ENCODE measurements around the gene SLC30A3. TPM values are rescaled to one million over a fixed set of nuclear protein-coding genes. Genes with fewer than 3 reads are reported as not detected.

SLC30A3 gene
- total and polyA plus RNA-seq, 7 experiments from 2014 or later, result 0.29 to 0.56 TPM; not detected in 5

Other genes starting within 250 kb of the SLC30A3 start
- gene TMEM214, start 230.1 kb downstream of the SLC30A3 start, total RNA-seq, result 100 to 1,000 TPM in 1 of 5 experiments, 10 to 100 TPM in 4; 36.7 to 114 (median 67.5) TPM
- 10 to 100 TPM; 18.6 to 32.5 TPM for gene TMEM214, start 230.1 kb downstream of the SLC30A3 start, polyA plus RNA-seq
- gene AGBL5, start 211.4 kb downstream of the SLC30A3 start, total RNA-seq, result 10 to 100 TPM in 4 of 5 experiments, 1 to 10 TPM in 1; 7.6 to 15.7 (median 12.4) TPM
- 10 to 100 TPM in 1 of 2 donors, 1 to 10 TPM in 1; 8.0 to 10.4 TPM for gene AGBL5, start 211.4 kb downstream of the SLC30A3 start, polyA plus RNA-seq
- gene OST4, start 191.4 kb downstream of the SLC30A3 start, total RNA-seq, result 100 to 1,000 TPM; 241 to 398 (median 263) TPM
- gene OST4, start 191.4 kb downstream of the SLC30A3 start, polyA plus RNA-seq, result 100 to 1,000 TPM; 747 to 884 TPM
- gene EMILIN1, start 184.4 kb downstream of the SLC30A3 start, total RNA-seq, result 1 to 10 TPM in 1 of 5 experiments, under 1 TPM in 4; 0.35 to 1.4 (median 0.61) TPM
- gene EMILIN1, start 184.4 kb downstream of the SLC30A3 start, polyA plus RNA-seq, result 1 to 10 TPM in 1 of 2 donors, under 1 TPM in 1; 0.89 to 1.1 TPM
- gene KHK, start 176.3 kb downstream of the SLC30A3 start, total RNA-seq, result 10 to 100 TPM in 1 of 5 experiments, 1 to 10 TPM in 4; 5.8 to 13.8 (median 6.2) TPM
- gene KHK, start 176.3 kb downstream of the SLC30A3 start, polyA plus RNA-seq, result 1 to 10 TPM; 7.6 to 8.8 TPM
- 1 to 10 TPM in 1 of 5 experiments, under 1 TPM in 3, not detected in 1; 0.34 to 3.5 (median 0.54) TPM for gene CGREF1, start 143.9 kb downstream of the SLC30A3 start, total RNA-seq
- gene CGREF1, start 143.9 kb downstream of the SLC30A3 start, polyA plus RNA-seq, result under 1 TPM; 0.45 to 0.50 TPM
- 1 to 10 TPM in 3 of 5 experiments, under 1 TPM in 2; 0.53 to 2.0 (median 1.5) TPM for gene ABHD1, start 139.2 kb downstream of the SLC30A3 start, total RNA-seq
- under 1 TPM; 0.53 to 0.90 TPM for gene ABHD1, start 139.2 kb downstream of the SLC30A3 start, polyA plus RNA-seq
- gene PREB, start 128.4 kb downstream of the SLC30A3 start, total RNA-seq, result 10 to 100 TPM; 25.4 to 72.3 (median 53.2) TPM
- 10 to 100 TPM; 47.0 to 71.9 TPM for gene PREB, start 128.4 kb downstream of the SLC30A3 start, polyA plus RNA-seq
- gene PRR30, start 123.6 kb downstream of the SLC30A3 start, total RNA-seq, result not detected
- not detected for gene PRR30, start 123.6 kb downstream of the SLC30A3 start, polyA plus RNA-seq
- not detected for gene TCF23, start 114.0 kb downstream of the SLC30A3 start, total RNA-seq
- not detected for gene TCF23, start 114.0 kb downstream of the SLC30A3 start, polyA plus RNA-seq
- gene ATRAID, start 51.0 kb downstream of the SLC30A3 start, total RNA-seq, result 100 to 1,000 TPM in 2 of 5 experiments, 10 to 100 TPM in 3; 71.0 to 113 (median 90.7) TPM
- 100 to 1,000 TPM; 320 to 391 TPM for gene ATRAID, start 51.0 kb downstream of the SLC30A3 start, polyA plus RNA-seq
- 100 to 1,000 TPM in 1 of 5 experiments, 10 to 100 TPM in 4; 25.6 to 203 (median 44.3) TPM for gene SLC5A6, start 50.8 kb downstream of the SLC30A3 start, total RNA-seq
- 10 to 100 TPM; 13.2 to 21.7 TPM for gene SLC5A6, start 50.8 kb downstream of the SLC30A3 start, polyA plus RNA-seq
- gene CAD, start 45.7 kb downstream of the SLC30A3 start, total RNA-seq, result 10 to 100 TPM; 34.4 to 65.7 (median 45.4) TPM
- 10 to 100 TPM; 19.6 to 28.1 TPM for gene CAD, start 45.7 kb downstream of the SLC30A3 start, polyA plus RNA-seq
- not detected for gene DNAJC5G, start 12.4 kb upstream of the SLC30A3 start, total RNA-seq
- not detected for gene DNAJC5G, start 12.4 kb upstream of the SLC30A3 start, polyA plus RNA-seq
- not detected for gene TRIM54, start 19.4 kb upstream of the SLC30A3 start, total RNA-seq
- gene TRIM54, start 19.4 kb upstream of the SLC30A3 start, polyA plus RNA-seq, result not detected
- 1 to 10 TPM; 2.5 to 6.5 (median 4.6) TPM for gene UCN, start 45.4 kb upstream of the SLC30A3 start, total RNA-seq
- under 1 TPM; 0.35 to 0.81 TPM for gene UCN, start 45.4 kb upstream of the SLC30A3 start, polyA plus RNA-seq
- 100 to 1,000 TPM in 1 of 5 experiments, 10 to 100 TPM in 4; 55.7 to 119 (median 94.4) TPM for gene MPV17, start 60.0 kb upstream of the SLC30A3 start, total RNA-seq
- 100 to 1,000 TPM; 133 to 145 TPM for gene MPV17, start 60.0 kb upstream of the SLC30A3 start, polyA plus RNA-seq
- 100 to 1,000 TPM in 1 of 5 experiments, 10 to 100 TPM in 4; 68.0 to 106 (median 78.3) TPM for gene GTF3C2, start 93.7 kb upstream of the SLC30A3 start, total RNA-seq
- gene GTF3C2, start 93.7 kb upstream of the SLC30A3 start, polyA plus RNA-seq, result 10 to 100 TPM; 26.6 to 56.1 TPM
- 10 to 100 TPM; 36.5 to 56.1 (median 44.1) TPM for gene EIF2B4, start 107.3 kb upstream of the SLC30A3 start, total RNA-seq
- gene EIF2B4, start 107.3 kb upstream of the SLC30A3 start, polyA plus RNA-seq, result 10 to 100 TPM; 23.8 to 42.2 TPM
- gene SNX17, start 107.6 kb upstream of the SLC30A3 start, total RNA-seq, result 100 to 1,000 TPM in 3 of 5 experiments, 10 to 100 TPM in 2; 71.0 to 128 (median 111) TPM
- gene SNX17, start 107.6 kb upstream of the SLC30A3 start, polyA plus RNA-seq, result 100 to 1,000 TPM; 187 to 209 TPM
- gene ZNF513, start 117.7 kb upstream of the SLC30A3 start, total RNA-seq, result 10 to 100 TPM; 15.6 to 23.2 (median 19.2) TPM
- 1 to 10 TPM; 2.6 to 8.1 TPM for gene ZNF513, start 117.7 kb upstream of the SLC30A3 start, polyA plus RNA-seq
- gene PPM1G, start 146.5 kb upstream of the SLC30A3 start, total RNA-seq, result 100 to 1,000 TPM in 1 of 5 experiments, 10 to 100 TPM in 4; 39.5 to 101 (median 45.1) TPM
- 100 to 1,000 TPM in 1 of 2 donors, 10 to 100 TPM in 1; 74.4 to 107 TPM for gene PPM1G, start 146.5 kb upstream of the SLC30A3 start, polyA plus RNA-seq
- 100 to 1,000 TPM in 4 of 5 experiments, 10 to 100 TPM in 1; 94.4 to 181 (median 121) TPM for gene NRBP1, start 165.6 kb upstream of the SLC30A3 start, total RNA-seq
- 100 to 1,000 TPM in 1 of 2 donors, 10 to 100 TPM in 1; 70.0 to 124 TPM for gene NRBP1, start 165.6 kb upstream of the SLC30A3 start, polyA plus RNA-seq
- gene KRTCAP3, start 179.3 kb upstream of the SLC30A3 start, total RNA-seq, result 10 to 100 TPM in 3 of 5 experiments, 1 to 10 TPM in 2; 5.7 to 27.1 (median 11.5) TPM
- 1 to 10 TPM in 1 of 2 donors, under 1 TPM in 1; 0.39 to 2.6 TPM for gene KRTCAP3, start 179.3 kb upstream of the SLC30A3 start, polyA plus RNA-seq
- gene IFT172, start 226.7 kb upstream of the SLC30A3 start, total RNA-seq, result 10 to 100 TPM; 12.3 to 35.8 (median 22.2) TPM
- 1 to 10 TPM; 1.4 to 4.6 TPM for gene IFT172, start 226.7 kb upstream of the SLC30A3 start, polyA plus RNA-seq
- not detected for gene FNDC4, start 232.2 kb upstream of the SLC30A3 start, total RNA-seq
- gene FNDC4, start 232.2 kb upstream of the SLC30A3 start, polyA plus RNA-seq, result not detected
- not detected for gene GCKR, start 233.8 kb upstream of the SLC30A3 start, total RNA-seq
- gene GCKR, start 233.8 kb upstream of the SLC30A3 start, polyA plus RNA-seq, result not detected